HG03575 (cell line): ENCODE data around the gene PCSK5.

Source experiments
- ATAC-seq: cut with Tn5 transposase; IDR thresholded peaks from one replicate; pipeline ENCODE4 v1.9.1; 2021; ENCODE audit not compliant: unreplicated experiment, insufficient number of reproducible peaks, low FRiP score; ENCODE audit errors: extremely low read depth

Gene PCSK5

GRCh38 chr9:76095585-76095984 is 205.1 kb downstream of the PCSK5 start:
- ATAC-seq: no peak

- ATAC-seq: no peak
Observed at GRCh38 chr9:76099516-76099915, 209.0 kb downstream of the PCSK5 start.

- no peak for ATAC-seq
Observed at GRCh38 chr9:76101075-76101474, 210.6 kb downstream of the PCSK5 start.

- ATAC-seq: no peak
Observed at GRCh38 chr9:76101491-76101890, 211.0 kb downstream of the PCSK5 start.

GRCh38 chr9:76101947-76102346 is 211.5 kb downstream of the PCSK5 start:
- ATAC-seq: no peak

- no peak for ATAC-seq
Observed at GRCh38 chr9:76103531-76104315, 213.2 kb downstream of the PCSK5 start.

- no peak for ATAC-seq
Observed at GRCh38 chr9:76107482-76107881, 217.0 kb downstream of the PCSK5 start.

- no peak for ATAC-seq
Observed at GRCh38 chr9:76109953-76110352, 219.5 kb downstream of the PCSK5 start.

- ATAC-seq: no peak
Observed at GRCh38 chr9:76112151-76112550, 221.7 kb downstream of the PCSK5 start.

- ATAC-seq: no peak
Observed at GRCh38 chr9:76114144-76114543, 223.7 kb downstream of the PCSK5 start.

- ATAC-seq: no peak
Observed at GRCh38 chr9:76115396-76115795, 224.9 kb downstream of the PCSK5 start.

GRCh38 chr9:76115982-76116646 is 225.6 kb downstream of the PCSK5 start:
- no peak for ATAC-seq

GRCh38 chr9:76116913-76117312 is 226.4 kb downstream of the PCSK5 start:
- no peak for ATAC-seq

GRCh38 chr9:76127637-76128036 is 237.2 kb downstream of the PCSK5 start:
- ATAC-seq: no peak

- ATAC-seq: no peak
Observed at GRCh38 chr9:76135902-76136301, 245.4 kb downstream of the PCSK5 start.

- no peak for ATAC-seq
Observed at GRCh38 chr9:76136986-76137385, 246.5 kb downstream of the PCSK5 start.

- no peak for ATAC-seq
Observed at GRCh38 chr9:76137931-76138330, 247.5 kb downstream of the PCSK5 start.

GRCh38 chr9:76138360-76138759 is 247.9 kb downstream of the PCSK5 start:
- no peak for ATAC-seq

- no peak for ATAC-seq
Observed at GRCh38 chr9:76143834-76144233, 253.4 kb downstream of the PCSK5 start.

GRCh38 chr9:76150013-76150412 is 259.5 kb downstream of the PCSK5 start:
- no peak for ATAC-seq

GRCh38 chr9:76151267-76151666 is 260.8 kb downstream of the PCSK5 start:
- no peak for ATAC-seq
